Ovary (tissue), 9 donors: ENCODE measurements around the gene PAX6. TPM values are rescaled to one million over a fixed set of nuclear protein-coding genes. Genes with fewer than 3 reads are reported as not detected.

Experiments
- DNase-seq, 5 donors: peaks; one replicate each; pipeline ENCODE4 v3.0.0-alpha.2; 2019 to 2020
- H3K27ac ChIP-seq, 2 donors: fragments of 200-600 bp; one replicate each; pipeline versions ENCODE4 v1.5.1 to v1.8.0; 2019 to 2022
- H3K27me3 ChIP-seq: fragments of 200-600 bp; one replicate; pipeline ENCODE4 v1.8.0; 2022
- H3K36me3 ChIP-seq: fragments of 200-600 bp; sonication (generic); one replicate; pipeline ENCODE4 v1.5.1; 2019
- H3K4me1 ChIP-seq: one replicate; pipeline ENCODE4 v1.8.1; 2013; ENCODE audit warnings: mild to moderate bottlenecking, moderate library complexity; ENCODE audit not compliant: insufficient read depth
- H3K4me3 ChIP-seq: fragments of 200-600 bp; sonication (generic); one replicate; pipeline ENCODE4 v1.5.1; 2017
- H3K9me3 ChIP-seq, 2 donors: fragments of 200-600 bp in 1 of 2; sonication (generic) in 1 of 2; one replicate each; pipeline versions ENCODE4 v1.5.1 to v1.8.1; 2013 to 2019; ENCODE audit warnings: mild to moderate bottlenecking in 1 of 2, moderate library complexity in 1 of 2
- CTCF ChIP-seq, 3 donors: fragments of 450-650 bp in 2 of 3; fragments of 200-600 bp in 1 of 3; IDR thresholded peaks; one replicate each; pipeline versions ENCODE4 v1.5.1 to v1.8.0; 2016 to 2022; ENCODE audit warnings: antibody characterized with exemption in 3 of 3, mild to moderate bottlenecking in 1 of 3
- EP300 ChIP-seq: sonication (generic); formaldehyde crosslinking; IDR thresholded peaks from one replicate; pipeline ENCODE4 v1.6.1; 2017; ENCODE audit warnings: antibody characterized with exemption
- POLR2A ChIP-seq: fragments of 450-650 bp; IDR thresholded peaks from one replicate; pipeline ENCODE4 v1.6.1; 2017; ENCODE audit warnings: antibody characterized with exemption, mild to moderate bottlenecking, moderate library complexity
- WGBS, 3 donors: extraction: QIAGEN DNeasy Blood & Tissue Kit in 1 of 3; methylation state at CpG; one replicate each; pipeline versions ENCODE4 v1.1.5 to v1.1.7; 2013 to 2017; 5-methylcytosine and 5-hydroxymethylcytosine counted together
- intact Hi-C, 4 donors: fragments of 100-400 bp; cut with DNase I; formaldehyde crosslinking; loops; one replicate each; pipeline versions ENCODE4 v1.11.0 to v1.15.1; 2022 to 2023
- polyA plus RNA-seq, 2 donors: library from polyadenylated mRNA; stranded (reverse); fragments of 200-250 nt in 1 of 2; fragments of 350-450 nt in 1 of 2; fragmentation: Illumina TruSeq in 1 of 2; extraction: RNeasy Lipid Tissue Mini Kit (QIAGEN cat#74804) in 1 of 2; gene quantifications; one replicate each; pipeline ENCODE4 v1.2.3, GENCODE V29; 2013 to 2014
- total RNA-seq, 7 donors: library from RNA; depleted of rRNA in 2 of 7; stranded (reverse); fragments of >200 nt in 2 of 7; fragmentation: NEBNext Ultra II Directional in 3 of 7; extraction: Animal tissue kit (Norgen Biotek cat#: 25700) in 3 of 7; gene quantifications; one replicate each; pipeline versions ENCODE4 v1.1.0 to v1.2.4, GENCODE V29; 2016 to 2023
- donor health status: DM: no; HTN: no; CAD: no; lungs with moderate emphysema.
- donor health status: DM: no; HTN: no; CAD: no.
- donor health status: Bipolar disorder and iron deficiency.
- donor health status: DM: yes; HTN: yes; CAD: no.
- donor health status: DM: no; HTN: no; CAD: no.
- donor health status: DM: yes; HTN: yes; CAD: no.

Gene PAX6
- total and polyA plus RNA-seq, 9 donors, result not detected

GRCh38 chr11:31834237-31834636, 23.1 kb upstream of the PAX6 start:
- H3K27ac ChIP-seq, result no peak overlapping the region
- TF ChIP-seq CTCF (IDR thresholded peaks at IDR 0.05) (no peak), POLR2A (no peak), EP300 (no peak)
- 26 to 47% (median 43%) methylated on average over 1 of the region's 1 CpG for WGBS, 3 donors
- no peaks in the 10 kb centered on the region for H3K9me3 ChIP-seq
- no peaks in the 10 kb centered on the region for H3K36me3 ChIP-seq
- no peaks in the 10 kb centered on the region for H3K27me3 ChIP-seq
- H3K4me3 ChIP-seq, result no peak overlapping the region
- no peak for DNase-seq
- intact Hi-C loops, result no loop called here
- H3K4me1 ChIP-seq, result no peaks in the 10 kb centered on the region

- no peak overlapping the region for H3K4me3 ChIP-seq
- H3K27me3 ChIP-seq, result no peaks in the 10 kb centered on the region
- no peak overlapping the region for H3K27ac ChIP-seq
- no peak for DNase-seq
- intact Hi-C loops, result no loop called here
- no peaks in the 10 kb centered on the region for H3K9me3 ChIP-seq
- H3K36me3 ChIP-seq, result no peaks in the 10 kb centered on the region
- WGBS, 3 donors, result 79 to 88% (median 80%) methylated on average over 4 of the region's 4 CpGs
- TF ChIP-seq EP300 (no peak), CTCF (IDR thresholded peaks at IDR 0.05) (no peak), POLR2A (no peak)
- H3K4me1 ChIP-seq, result peaks cover 3% of the 10 kb centered on the region
These were observed 19.3 kb upstream of the PAX6 start for GRCh38 chr11:31830406-31830805.

GRCh38 chr11:31828217-31828616, 17.1 kb upstream of the PAX6 start:
- TF ChIP-seq CTCF (IDR thresholded peaks at IDR 0.05) (no peak), EP300 (no peak), POLR2A (no peak)
- Histone ChIP-seq H3K36me3 (no peaks in the 10 kb centered on the region), H3K27me3 (no peaks in the 10 kb centered on the region), H3K4me1 (peaks cover 3% of the 10 kb centered on the region), H3K4me3 (no peak overlapping the region), H3K9me3 (no peaks in the 10 kb centered on the region), H3K27ac (no peak overlapping the region)
- intact Hi-C loops, result no loop called here
- 24 to 33% (median 30%) methylated on average over 7 of the region's 7 CpGs for WGBS, 3 donors
- no peak for DNase-seq

GRCh38 chr11:31827455-31828206, 16.5 kb upstream of the PAX6 start:
- WGBS, 3 donors, result 4 to 5% (median 5%) methylated on average over 18 of the region's 18 CpGs
- Histone ChIP-seq H3K4me1 (peaks cover 3% of the 10 kb centered on the region), H3K4me3 (no peak overlapping the region), H3K9me3 (no peaks in the 10 kb centered on the region), H3K36me3 (no peaks in the 10 kb centered on the region), H3K27ac (no peak overlapping the region), H3K27me3 (no peaks in the 10 kb centered on the region)
- no peak for TF ChIP-seq EP300
- TF ChIP-seq POLR2A, result no peak
- TF ChIP-seq CTCF (IDR thresholded peaks at IDR 0.05), result no peak
- intact Hi-C loops, result no loop called here
- no peak for DNase-seq
